ENCODE data around the gene HAUS8.

DNA sequence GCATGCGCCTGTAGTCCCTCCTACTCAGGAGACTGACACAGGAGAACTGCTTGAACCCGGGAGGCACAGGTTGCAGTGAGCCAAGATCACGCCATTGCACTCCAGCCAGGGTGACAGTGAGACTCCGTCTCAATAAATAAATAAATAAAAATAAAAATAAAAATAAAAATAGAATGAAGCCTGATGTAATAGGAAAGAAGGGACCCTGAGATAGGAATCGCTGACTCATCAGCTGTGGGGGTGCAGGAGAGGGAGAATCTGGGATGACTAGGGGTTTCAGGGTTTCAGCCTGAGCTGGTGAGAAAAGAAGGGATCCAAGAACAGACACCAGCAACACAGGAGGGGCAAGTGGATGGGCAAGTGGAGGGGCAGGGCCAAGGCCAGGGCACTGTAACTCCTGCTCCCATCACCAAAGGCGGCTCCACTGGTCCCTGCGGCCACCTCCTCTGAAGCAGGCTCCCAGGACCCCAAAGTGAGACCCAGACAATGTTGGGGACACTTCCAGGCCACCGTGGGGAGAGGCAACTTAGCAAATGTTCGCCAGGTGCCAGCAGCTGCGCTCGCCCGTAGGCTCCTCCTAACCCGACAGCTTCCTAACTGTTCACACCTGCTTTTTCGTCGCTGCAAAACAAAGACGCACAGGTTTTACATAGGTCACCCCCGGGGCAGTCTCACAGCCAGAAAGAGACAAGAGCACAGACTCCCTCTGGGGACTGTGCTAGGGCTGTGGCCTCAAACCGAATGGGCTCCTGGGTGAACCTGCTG is 1.2 kb downstream of the HAUS8 start:
- TF ChIP-seq TARDBP (IDR thresholded peaks at IDR 0.05): no peak
- no peak for TF ChIP-seq ARNT (IDR thresholded peaks at IDR 0.05)
- TF ChIP-seq FOXK2 (IDR thresholded peaks at IDR 0.05): no peak
- TF ChIP-seq SP1 (IDR thresholded peaks at IDR 0.05): no peak
- TF ChIP-seq L3MBTL2 (conservative IDR thresholded peaks at IDR 0.05): no peak
- TF ChIP-seq FOXM1 (IDR thresholded peaks at IDR 0.05; ENCODE audit: borderline replicate concordance): no peak
- TF ChIP-seq PKNOX1 (IDR thresholded peaks at IDR 0.05): no peak
- no peak for TF ChIP-seq BHLHE40 (IDR thresholded peaks at IDR 0.05; ENCODE audit: borderline replicate concordance)
- TF ChIP-seq HDGF (IDR thresholded peaks at IDR 0.05; ENCODE audit: borderline replicate concordance): no peak
- TF ChIP-seq NFRKB (IDR thresholded peaks at IDR 0.05): no peak
- no peak for TF ChIP-seq ELF4 (IDR thresholded peaks at IDR 0.05)
- TF ChIP-seq FOXA1 (IDR thresholded peaks at IDR 0.05): no peak
- TF ChIP-seq LEF1 (IDR thresholded peaks at IDR 0.05; ENCODE audit: borderline replicate concordance): no peak
- no peak for TF ChIP-seq SUZ12 (IDR thresholded peaks at IDR 0.05)

All from HEK293T (cell line).